Prostate gland (tissue), 2 donors: ENCODE data around the gene RASSF5.

Source experiments
- POLR2A ChIP-seq: fragments of 450-650 bp; IDR thresholded peaks from one replicate; pipeline ENCODE4 v1.6.1; 2016; ENCODE audit warnings: antibody characterized with exemption, mild to moderate bottlenecking
- TF ChIP-seq, protein P1 (sequence below), 4 experiments: fragments of 200-600 bp in 2 of 4; fragments of 450-650 bp in 2 of 4; sonication (generic) in 2 of 4; IDR thresholded peaks; 1 replicate in 3 of 4; 2 replicates in 1 of 4; pipeline ENCODE4 v1.5.1; 2016 to 2019; ENCODE audit warnings: antibody characterized with exemption in 4 of 4, mild to moderate bottlenecking in 2 of 4, moderate library complexity in 2 of 4

DNA sequence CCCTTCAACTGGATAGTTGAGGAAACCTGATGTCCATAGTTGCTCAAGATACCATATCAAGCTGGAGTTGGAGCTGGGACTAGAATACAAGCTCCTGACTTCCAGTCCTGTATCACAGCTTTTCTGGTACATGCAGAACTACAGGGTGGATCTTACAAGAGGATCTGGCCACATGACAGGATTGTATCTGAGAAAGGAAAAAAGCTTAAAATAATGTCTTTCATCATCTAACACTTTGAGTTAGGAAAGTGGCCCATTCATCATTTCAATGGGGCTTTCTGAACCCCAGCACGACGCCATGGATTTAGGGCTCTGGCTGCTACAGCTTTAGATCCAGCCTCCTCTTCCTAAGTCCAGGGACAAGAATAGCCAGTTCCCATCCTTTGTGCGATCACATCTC lies 46.9 kb downstream of the RASSF5 start:
- TF ChIP-seq, protein P1, sequence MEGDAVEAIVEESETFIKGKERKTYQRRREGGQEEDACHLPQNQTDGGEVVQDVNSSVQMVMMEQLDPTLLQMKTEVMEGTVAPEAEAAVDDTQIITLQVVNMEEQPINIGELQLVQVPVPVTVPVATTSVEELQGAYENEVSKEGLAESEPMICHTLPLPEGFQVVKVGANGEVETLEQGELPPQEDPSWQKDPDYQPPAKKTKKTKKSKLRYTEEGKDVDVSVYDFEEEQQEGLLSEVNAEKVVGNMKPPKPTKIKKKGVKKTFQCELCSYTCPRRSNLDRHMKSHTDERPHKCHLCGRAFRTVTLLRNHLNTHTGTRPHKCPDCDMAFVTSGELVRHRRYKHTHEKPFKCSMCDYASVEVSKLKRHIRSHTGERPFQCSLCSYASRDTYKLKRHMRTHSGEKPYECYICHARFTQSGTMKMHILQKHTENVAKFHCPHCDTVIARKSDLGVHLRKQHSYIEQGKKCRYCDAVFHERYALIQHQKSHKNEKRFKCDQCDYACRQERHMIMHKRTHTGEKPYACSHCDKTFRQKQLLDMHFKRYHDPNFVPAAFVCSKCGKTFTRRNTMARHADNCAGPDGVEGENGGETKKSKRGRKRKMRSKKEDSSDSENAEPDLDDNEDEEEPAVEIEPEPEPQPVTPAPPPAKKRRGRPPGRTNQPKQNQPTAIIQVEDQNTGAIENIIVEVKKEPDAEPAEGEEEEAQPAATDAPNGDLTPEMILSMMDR (IDR thresholded peaks at IDR 0.05), result no peak
- TF ChIP-seq POLR2A, result no peak
